Dendritic cell treated with granulocyte-macrophage colony-stimulating factor and Interleukin-4, amounts not matched to agents 40 ng/mL and 50 ng/mL, for 4 days (primary cell): Measurements from ENCODE around the gene GSTM4.
"Not testable (repeated sequence)": the region's sequence is repeated elsewhere in the genome, so short reads cannot be mapped to it uniquely, and the experiment has no call there.

Experiments used
- H3K27ac Mint-ChIP-seq: one replicate; pipeline ENCODE4 v1.8.0; 2022; ENCODE audit warnings: mild to moderate bottlenecking, mixed read lengths
- H3K27me3 Mint-ChIP-seq: one replicate; pipeline ENCODE4 v1.8.0; 2022; ENCODE audit warnings: mild to moderate bottlenecking, mixed read lengths
- H3K36me3 Mint-ChIP-seq: one replicate; pipeline ENCODE4 v1.8.0; 2022; ENCODE audit warnings: low read depth, mixed read lengths
- H3K4me1 Mint-ChIP-seq: one replicate; pipeline ENCODE4 v1.8.0; 2022; ENCODE audit warnings: low read depth, mixed read lengths
- H3K4me3 Mint-ChIP-seq: one replicate; pipeline ENCODE4 v1.8.0; 2022; ENCODE audit warnings: mild to moderate bottlenecking, moderate library complexity, mixed read lengths
- H3K9me3 Mint-ChIP-seq: one replicate; pipeline ENCODE4 v1.8.0; 2022; ENCODE audit warnings: mixed read lengths
- intact Hi-C: fragments of 100-400 bp; cut with micrococcal nuclease; formaldehyde crosslinking; loops from one replicate; pipeline ENCODE4 v1.15.0; 2022

Gene GSTM4

DNA sequence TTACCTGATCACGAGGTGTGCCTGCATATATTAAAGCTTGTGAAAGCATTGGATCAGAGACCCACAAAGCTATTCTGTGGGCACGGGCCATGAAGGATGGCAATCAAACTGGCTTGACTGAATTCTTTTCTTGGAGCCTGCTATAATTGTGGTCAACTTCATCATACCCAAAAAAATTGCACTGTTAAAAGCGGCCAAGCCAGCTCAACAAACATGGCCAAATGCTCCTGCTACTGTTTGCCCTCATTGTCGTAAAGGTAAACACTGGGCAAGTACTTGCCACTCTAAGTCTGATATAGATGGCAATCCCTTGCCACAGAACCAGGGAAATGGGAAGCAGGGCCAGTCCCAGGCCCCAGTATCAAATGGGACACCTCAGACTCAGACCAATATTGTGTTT, 49.5 kb downstream of the GSTM4 start:
- Mint-ChIP-seq H3K36me3 (peaks cover 13% of the 10 kb centered on the region), H3K27me3 (no peaks in the 10 kb centered on the region), H3K4me3 (no peak overlapping the region), H3K9me3 (peaks cover 64% of the 10 kb centered on the region), H3K4me1 (peaks cover 5% of the 10 kb centered on the region), H3K27ac (no peak overlapping the region)
- intact Hi-C loops: no loop called here

GRCh38 chr1:109708949-109709348, 53.0 kb downstream of the GSTM4 start:
- H3K4me3 Mint-ChIP-seq, intact Hi-C loops, H3K27ac Mint-ChIP-seq: not testable (repeated sequence)
- Mint-ChIP-seq H3K36me3 (peaks cover 11% of the 10 kb centered on the region), H3K9me3 (peaks cover 43% of the 10 kb centered on the region), H3K4me1 (peaks cover 14% of the 10 kb centered on the region), H3K27me3 (peaks cover 13% of the 10 kb centered on the region)

DNA sequence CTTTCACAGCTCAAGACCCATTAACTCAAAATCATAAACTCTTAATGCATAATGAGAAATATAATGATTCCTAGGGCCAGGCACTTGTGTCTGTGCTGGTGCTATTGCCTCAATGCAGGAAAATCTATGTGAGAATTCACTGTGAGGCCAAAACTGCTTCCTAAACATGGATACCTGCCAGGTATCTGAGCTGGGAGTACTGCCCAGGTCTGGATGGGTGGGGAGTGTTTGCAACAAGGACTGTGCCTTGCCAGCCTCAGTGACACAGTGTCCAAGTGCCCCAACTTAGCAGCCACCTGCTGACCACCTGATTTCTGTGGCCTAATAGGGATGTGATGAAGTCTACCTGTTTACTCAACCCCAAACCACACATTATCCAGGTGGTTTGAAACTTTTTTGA, 53.9 kb downstream of the GSTM4 start:
- H3K27ac Mint-ChIP-seq, intact Hi-C loops, H3K4me3 Mint-ChIP-seq, H3K36me3 Mint-ChIP-seq: not testable (repeated sequence)
- Mint-ChIP-seq H3K4me1 (peaks cover 14% of the 10 kb centered on the region), H3K27me3 (peaks cover 13% of the 10 kb centered on the region), H3K9me3 (peaks cover 34% of the 10 kb centered on the region)
